ENCODE data around the gene JUNB.
A peak's percentile ranks its signal among the peaks of the same experiment; 100 is the strongest.

The JUNB gene

DNA sequence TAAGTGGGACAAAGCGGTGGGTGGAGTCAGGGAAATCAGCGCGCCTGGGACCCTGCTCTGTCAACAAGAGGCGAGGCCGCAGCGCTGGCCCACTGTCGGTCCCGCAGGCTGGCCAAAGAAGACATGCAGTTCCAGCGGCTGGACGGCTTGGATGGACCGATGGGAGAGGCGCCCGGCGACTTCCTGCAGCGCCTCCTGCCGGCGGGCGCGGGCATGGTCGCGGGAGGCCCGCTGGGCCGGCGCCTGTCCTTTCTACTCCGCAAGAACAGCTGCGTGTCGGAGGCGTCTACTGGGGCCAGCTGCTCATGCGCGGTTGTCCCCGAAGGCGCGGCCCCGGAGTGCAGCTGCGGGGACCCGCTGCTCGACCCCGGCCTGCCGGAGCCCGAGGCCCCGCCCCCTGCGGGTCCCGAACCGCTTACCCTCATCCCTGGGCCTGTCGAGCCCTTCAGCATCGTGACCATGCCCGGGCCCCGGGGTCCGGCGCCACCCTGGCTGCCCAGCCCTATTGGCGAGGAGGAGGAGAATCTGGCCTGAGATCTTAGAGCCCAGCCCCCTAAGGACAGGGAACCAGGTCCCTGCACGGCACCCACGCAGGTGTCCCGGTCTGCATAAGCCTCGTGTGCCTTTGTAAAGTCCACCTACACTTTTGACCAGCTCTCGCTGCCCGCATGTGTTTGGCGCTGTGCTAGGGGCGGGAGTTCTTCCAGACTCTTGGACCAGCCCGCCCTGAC lies 33.6 kb upstream of the JUNB start:
- no peak for TF ChIP-seq TAF1 (IDR thresholded peaks at IDR 0.05; ENCODE audit: borderline replicate concordance, low read depth, low read length)
- TF ChIP-seq POLR2AphosphoS5 (IDR thresholded peaks at IDR 0.05; ENCODE audit: low read depth, low read length), result no peak
- no peak for TF ChIP-seq POLR2A (IDR thresholded peaks at IDR 0.05; ENCODE audit: low read depth, low read length)
- FAIRE-seq (peak; percentile 64), DNase-seq (ENCODE audit: insufficient read length) (peak; percentile 83)

DNA sequence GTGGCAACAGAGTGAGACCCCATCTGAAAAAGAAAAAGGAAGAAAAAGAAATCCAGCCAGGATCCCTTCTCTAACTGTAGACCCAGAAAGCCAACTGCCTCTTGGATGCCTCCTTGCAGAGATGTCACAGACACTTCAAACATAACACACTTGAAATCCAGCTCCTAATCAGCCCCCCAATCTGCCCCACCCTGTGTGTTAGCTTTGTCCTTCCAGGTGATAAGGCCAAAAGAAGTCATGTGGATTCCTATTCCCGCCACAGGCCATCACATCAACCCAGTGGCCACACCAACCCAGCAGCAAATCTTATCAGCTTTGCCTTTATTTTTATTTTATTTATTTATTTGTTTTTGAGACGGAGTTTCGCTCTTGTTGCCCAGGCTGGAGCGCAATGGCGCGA lies 31.6 kb upstream of the JUNB start:
- no peak for DNase-seq (ENCODE audit: insufficient read length)
- FAIRE-seq, result no peak
- TF ChIP-seq TAF1 (IDR thresholded peaks at IDR 0.05; ENCODE audit: borderline replicate concordance, low read depth, low read length) (no peak), POLR2A (IDR thresholded peaks at IDR 0.05; ENCODE audit: low read depth, low read length) (no peak), POLR2AphosphoS5 (IDR thresholded peaks at IDR 0.05; ENCODE audit: low read depth, low read length) (no peak)

DNA sequence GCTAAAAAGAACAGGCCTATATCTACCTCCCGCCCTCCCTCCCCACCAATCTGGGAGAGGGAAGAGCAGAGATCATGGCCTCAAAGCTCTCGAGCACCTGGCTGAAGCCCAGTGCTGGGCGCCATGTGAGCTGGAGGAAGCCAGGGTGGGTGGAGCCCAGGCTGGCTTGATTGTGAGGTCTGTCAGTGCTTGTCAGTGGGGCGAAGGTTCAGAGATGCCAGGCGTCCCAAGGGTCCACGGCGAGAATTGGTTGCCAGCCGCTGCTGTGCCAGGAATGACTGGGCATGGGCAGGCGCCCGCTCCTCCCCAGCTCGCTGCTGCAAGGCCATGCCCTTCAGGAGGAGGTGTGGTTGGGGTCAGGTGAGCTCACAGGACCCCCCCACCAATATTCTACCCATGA lies 28.2 kb upstream of the JUNB start:
- TF ChIP-seq POLR2AphosphoS5 (IDR thresholded peaks at IDR 0.05; ENCODE audit: low read depth, low read length), result no peak

DNA sequence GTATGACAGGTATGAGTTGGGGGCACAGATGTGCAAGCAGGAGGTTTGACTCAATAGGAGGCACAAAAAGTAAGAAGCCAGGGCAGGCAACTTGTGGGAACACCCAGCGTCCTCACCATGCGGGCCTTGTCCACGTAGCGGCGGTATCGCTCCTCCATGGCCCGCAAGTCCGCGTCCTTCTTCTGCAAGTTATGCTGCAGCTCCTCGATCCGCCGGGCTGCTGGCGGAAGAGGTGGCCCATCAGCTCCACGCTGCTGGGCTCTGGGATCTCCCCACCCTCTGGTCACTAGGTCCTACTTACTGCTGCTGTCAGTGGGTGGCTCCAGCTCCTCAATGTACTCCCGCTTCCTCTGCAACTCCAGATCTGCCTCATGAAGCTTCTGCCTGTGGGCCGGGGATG lies 26.6 kb upstream of the JUNB start:
- DNase-seq (ENCODE audit: insufficient read length) (no peak), FAIRE-seq (no peak)
- TF ChIP-seq POLR2A (IDR thresholded peaks at IDR 0.05; ENCODE audit: low read depth, low read length) (no peak), POLR2AphosphoS5 (IDR thresholded peaks at IDR 0.05; ENCODE audit: low read depth, low read length) (no peak), TAF1 (IDR thresholded peaks at IDR 0.05; ENCODE audit: borderline replicate concordance, low read depth, low read length) (no peak)

More for the DNA sequence above, 28.2 kb upstream of the JUNB start:
- DNase-seq (ENCODE audit: insufficient read length) (no peak), FAIRE-seq (no peak)

DNA sequence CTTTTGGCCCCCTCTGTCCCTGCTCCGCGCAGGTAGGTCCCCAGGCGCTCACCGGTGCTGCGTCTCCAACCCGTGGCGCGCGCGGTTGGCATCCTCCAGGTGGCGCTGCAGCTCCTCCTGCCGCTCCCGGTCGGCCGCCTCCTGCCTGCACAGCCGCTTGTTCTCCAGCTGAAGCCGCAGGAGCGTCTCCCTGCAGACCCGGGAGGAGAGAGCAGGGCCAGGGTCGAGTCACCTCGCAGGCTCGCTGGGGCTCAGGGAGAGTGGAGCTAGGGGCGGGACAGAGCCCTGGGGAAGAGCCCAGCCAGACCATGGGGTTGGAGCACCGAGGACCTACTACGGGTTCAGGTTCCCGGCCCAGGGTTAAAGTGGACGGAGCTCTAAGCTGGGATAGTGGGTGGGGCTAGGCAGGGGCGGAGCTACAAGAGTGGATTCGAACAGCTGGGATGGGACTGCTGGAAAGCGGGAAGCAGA lies 25.2 kb upstream of the JUNB start:
- peak; percentile 90 for DNase-seq (ENCODE audit: insufficient read length)

DNA sequence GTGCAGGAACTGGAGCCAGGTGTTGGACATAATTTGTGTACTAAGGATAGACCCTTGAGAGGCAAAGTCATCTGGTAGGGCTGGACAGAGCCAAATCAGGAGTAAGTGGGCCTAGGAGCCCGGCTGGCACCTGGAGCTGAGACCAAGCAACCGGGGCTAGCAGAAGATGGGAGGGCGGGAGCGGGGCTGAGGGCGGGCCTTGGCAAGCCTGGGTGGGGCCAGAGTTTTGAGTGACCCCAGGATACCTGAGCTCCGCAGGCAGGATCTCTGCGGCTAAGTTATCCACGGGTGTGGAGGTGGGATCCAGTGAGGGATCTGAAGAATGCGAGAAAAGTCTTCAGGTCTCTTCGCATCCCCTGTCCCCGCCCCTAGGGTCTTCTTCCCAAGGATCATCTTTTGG lies 24.1 kb upstream of the JUNB start:
- FAIRE-seq, result no peak

More for the DNA sequence above, 25.2 kb upstream of the JUNB start:
- peak; percentile 95 for FAIRE-seq
- TF ChIP-seq POLR2A (IDR thresholded peaks at IDR 0.05; ENCODE audit: low read depth, low read length) (no peak), POLR2AphosphoS5 (IDR thresholded peaks at IDR 0.05; ENCODE audit: low read depth, low read length) (no peak)

DNA sequence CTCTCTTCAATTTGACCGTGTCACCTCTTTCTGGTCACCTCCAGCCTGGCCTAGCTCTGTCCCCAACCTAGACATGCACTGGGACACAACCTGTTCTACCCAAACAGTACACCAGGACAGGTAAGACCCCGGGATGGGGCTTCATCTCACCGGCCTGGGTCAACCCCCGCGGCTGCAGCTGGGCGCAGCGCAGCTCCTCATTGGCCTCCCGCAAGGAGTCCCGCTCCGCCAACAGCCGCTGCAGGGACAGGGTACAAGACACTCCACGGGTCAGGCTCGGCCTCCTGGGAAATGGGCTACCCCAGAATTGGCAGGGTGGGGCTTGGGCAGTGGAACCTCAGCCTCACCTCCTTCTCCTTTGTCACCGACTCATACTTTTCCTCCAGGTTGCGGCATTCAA lies 23.6 kb upstream of the JUNB start:
- no peak for FAIRE-seq
- TF ChIP-seq TAF1 (IDR thresholded peaks at IDR 0.05; ENCODE audit: borderline replicate concordance, low read depth, low read length) (no peak), POLR2AphosphoS5 (IDR thresholded peaks at IDR 0.05; ENCODE audit: low read depth, low read length) (no peak)
- no peak for DNase-seq (ENCODE audit: insufficient read length)

More for the DNA sequence above, 24.1 kb upstream of the JUNB start:
- TF ChIP-seq POLR2AphosphoS5 (IDR thresholded peaks at IDR 0.05; ENCODE audit: low read depth, low read length) (no peak), POLR2A (IDR thresholded peaks at IDR 0.05; ENCODE audit: low read depth, low read length) (no peak), TAF1 (IDR thresholded peaks at IDR 0.05; ENCODE audit: borderline replicate concordance, low read depth, low read length) (no peak)
- no peak for DNase-seq (ENCODE audit: insufficient read length)

DNA sequence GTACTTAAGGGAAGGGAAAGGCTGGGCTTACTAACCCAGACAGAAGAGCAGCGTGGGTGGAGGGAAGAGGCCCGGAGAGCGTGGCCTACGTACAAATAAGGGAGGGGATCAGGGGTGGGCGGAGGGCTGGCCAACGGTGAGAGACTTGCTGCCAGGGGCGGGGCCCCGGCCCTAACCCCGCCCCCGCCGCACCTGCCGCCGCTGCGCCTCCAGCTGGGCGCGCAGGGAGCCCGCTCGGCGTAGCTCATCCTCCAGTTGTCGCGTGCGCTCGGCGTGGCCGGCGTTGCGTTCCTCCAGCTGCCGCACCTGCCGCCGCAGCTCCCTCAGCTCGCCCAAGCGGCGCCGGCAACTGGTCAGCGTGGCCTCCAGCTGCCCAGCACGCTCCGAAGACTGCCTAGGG lies 21.6 kb upstream of the JUNB start:
- no peak for FAIRE-seq
- DNase-seq (ENCODE audit: insufficient read length), result no peak
- no peak for TF ChIP-seq POLR2A (IDR thresholded peaks at IDR 0.05; ENCODE audit: low read depth, low read length)

DNA sequence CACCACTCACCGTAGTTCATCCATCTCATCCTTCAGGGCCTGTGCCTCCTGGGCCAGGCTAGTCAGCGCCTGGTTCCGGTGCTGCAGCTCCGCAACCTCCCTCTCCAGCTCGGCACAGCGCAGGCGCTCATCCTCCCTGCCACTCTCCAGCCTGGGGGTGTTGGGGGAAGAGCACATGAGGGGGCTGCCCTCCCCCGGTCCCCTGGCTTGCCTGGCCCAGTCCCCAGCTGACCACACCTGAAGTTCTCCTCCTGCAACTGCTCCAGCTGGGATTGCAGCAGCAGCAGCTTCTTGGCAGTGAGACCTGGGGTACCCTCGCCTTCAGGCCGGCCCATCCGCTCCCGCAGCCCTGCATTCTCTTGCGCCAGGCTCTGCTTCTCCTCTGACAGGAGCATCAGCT lies 20.4 kb upstream of the JUNB start:
- TF ChIP-seq POLR2A (IDR thresholded peaks at IDR 0.05; ENCODE audit: low read depth, low read length) (no peak), POLR2AphosphoS5 (IDR thresholded peaks at IDR 0.05; ENCODE audit: low read depth, low read length) (no peak), TAF1 (IDR thresholded peaks at IDR 0.05; ENCODE audit: borderline replicate concordance, low read depth, low read length) (no peak)
- FAIRE-seq, result no peak

DNA sequence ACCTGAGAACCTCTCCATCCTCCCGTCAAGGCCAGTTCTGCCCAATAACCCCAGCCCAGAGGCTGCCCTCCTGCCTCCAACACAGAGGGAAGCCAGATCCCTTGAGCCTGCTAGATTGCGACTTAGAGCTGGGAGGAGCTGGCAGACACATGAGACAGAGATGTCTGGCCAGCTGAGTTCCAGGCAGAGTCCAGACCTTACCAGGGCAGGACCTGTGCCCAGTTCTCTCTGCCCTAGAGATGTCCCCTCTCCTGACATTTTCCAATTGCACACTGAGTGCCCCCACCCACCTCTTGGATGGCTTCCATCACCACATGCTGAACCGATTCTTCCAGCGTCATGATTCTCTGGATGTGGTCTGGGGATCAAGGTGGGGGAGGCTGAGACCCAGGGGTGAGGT lies 19.0 kb upstream of the JUNB start:
- no peak for FAIRE-seq
- no peak for DNase-seq (ENCODE audit: insufficient read length)

More for the DNA sequence above, 20.4 kb upstream of the JUNB start:
- no peak for DNase-seq (ENCODE audit: insufficient read length)

DNA sequence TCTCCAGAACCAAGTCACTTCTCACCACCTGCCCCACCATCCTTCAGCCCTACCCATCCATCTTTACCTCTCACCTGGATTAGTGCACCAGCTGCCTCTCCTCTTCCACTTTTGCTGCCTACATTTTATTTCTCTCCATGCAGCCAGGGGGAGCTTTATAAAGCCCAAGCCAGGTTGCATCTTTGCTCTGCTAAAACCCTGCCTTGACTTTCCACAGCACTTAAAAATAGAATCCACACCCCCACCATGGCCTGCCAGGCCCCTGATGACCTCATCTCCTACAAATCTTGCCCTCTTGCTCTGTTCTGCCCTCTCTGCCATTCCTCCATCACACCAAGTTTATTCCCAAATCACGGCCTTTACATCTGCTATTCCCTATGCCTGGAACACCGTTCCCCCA lies 17.7 kb upstream of the JUNB start:
- DNase-seq (ENCODE audit: insufficient read length) (no peak), FAIRE-seq (no peak)

More for the DNA sequence above, 19.0 kb upstream of the JUNB start:
- TF ChIP-seq TAF1 (IDR thresholded peaks at IDR 0.05; ENCODE audit: borderline replicate concordance, low read depth, low read length) (no peak), POLR2AphosphoS5 (IDR thresholded peaks at IDR 0.05; ENCODE audit: low read depth, low read length) (no peak), POLR2A (IDR thresholded peaks at IDR 0.05; ENCODE audit: low read depth, low read length) (no peak)

DNA sequence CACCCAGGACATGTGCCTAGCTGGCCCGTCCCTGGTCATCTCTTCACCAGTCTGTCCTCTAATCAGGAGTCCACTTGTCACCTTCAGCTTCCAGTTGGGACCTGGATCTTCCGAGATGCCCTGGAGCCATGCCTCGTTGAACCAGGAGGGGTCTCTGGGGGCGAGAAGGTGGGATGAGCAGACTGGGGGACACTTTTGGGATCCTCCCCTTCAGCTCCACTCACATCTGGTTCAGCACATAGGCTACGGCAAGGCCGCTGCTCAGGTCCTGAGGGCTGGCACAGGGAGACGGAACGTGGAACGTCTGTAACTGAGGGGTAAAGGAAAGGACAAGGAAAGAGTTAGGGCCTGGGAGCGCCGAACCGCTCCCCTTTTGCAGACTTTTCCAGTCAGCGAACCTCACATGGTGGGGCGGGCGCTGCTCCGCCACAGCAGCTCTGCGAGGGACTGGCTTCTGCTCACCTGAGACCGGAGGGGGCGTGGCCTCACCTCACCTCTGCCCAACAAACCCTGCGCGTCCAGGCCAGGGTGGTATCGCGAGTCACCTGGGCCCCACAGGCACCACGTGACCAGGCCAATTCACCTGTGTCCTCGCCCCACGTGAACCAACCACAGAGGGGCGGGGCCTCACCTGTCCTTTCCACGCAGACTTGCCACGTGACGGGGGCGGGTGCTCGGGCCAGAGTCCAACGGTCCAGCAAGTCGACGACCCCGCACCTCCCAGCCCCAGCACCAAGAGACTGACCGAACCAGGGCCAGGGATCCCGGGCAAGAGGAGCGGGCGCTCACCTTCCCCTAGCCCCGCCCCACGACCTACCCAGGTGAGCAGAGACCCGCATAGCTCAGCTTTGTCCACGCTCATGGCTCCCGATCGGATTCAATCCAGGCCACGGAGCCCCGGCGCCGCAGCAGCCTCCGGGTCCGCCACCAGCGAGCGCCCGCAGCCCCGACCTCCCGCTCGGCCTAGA lies 16.4 kb upstream of the JUNB start, which contains the start of gene HOOK2:
Gene HOOK2 (minus strand): TSS at position 965 of the 968 bp plus-strand sequence. CDS start 103 bp downstream, at position 862.
- DNase-seq (ENCODE audit: insufficient read length) (no peak), FAIRE-seq (no peak)
- TF ChIP-seq POLR2A (IDR thresholded peaks at IDR 0.05; ENCODE audit: low read depth, low read length), result no peak
- no peak for TF ChIP-seq POLR2AphosphoS5 (IDR thresholded peaks at IDR 0.05; ENCODE audit: low read depth, low read length)
- TF ChIP-seq TAF1 (IDR thresholded peaks at IDR 0.05; ENCODE audit: borderline replicate concordance, low read depth, low read length), result no peak

More for the DNA sequence above, 17.7 kb upstream of the JUNB start:
- TF ChIP-seq TAF1 (IDR thresholded peaks at IDR 0.05; ENCODE audit: borderline replicate concordance, low read depth, low read length) (no peak), POLR2A (IDR thresholded peaks at IDR 0.05; ENCODE audit: low read depth, low read length) (no peak)
